KOPT-K1 (cell line): Measurements from ENCODE around the gene KIFC3.
"Not testable (repeated sequence)": the region's sequence is repeated elsewhere in the genome, so short reads cannot be mapped to it uniquely, and the experiment has no call there.

Experiments used
- H3K27ac ChIP-seq: fragments of 200-600 bp; sonication (generic); 2 replicates; pipeline ENCODE4 v1.5.1; 2016; ENCODE audit warnings: antibody characterized with exemption, mild to moderate bottlenecking, low read depth, low read length; ENCODE audit not compliant: poor library complexity, severe bottlenecking
- H3K36me3 ChIP-seq: fragments of 200-600 bp; sonication (generic); 2 replicates; pipeline ENCODE4 v1.5.1; 2017; ENCODE audit warnings: antibody characterized with exemption, mild to moderate bottlenecking, low read length, moderate library complexity; ENCODE audit not compliant: insufficient read depth
- H3K9me3 ChIP-seq: fragments of 200-600 bp; sonication (generic); 2 replicates; pipeline ENCODE4 v1.5.1; 2017; ENCODE audit warnings: antibody characterized with exemption, low read length, mild to moderate bottlenecking; ENCODE audit not compliant: insufficient read depth, poor library complexity, severe bottlenecking

KIFC3 gene

GRCh38 chr16:57720142-57720575 is 82.1 kb downstream of the KIFC3 start:
- H3K36me3 ChIP-seq, result no peaks in the 10 kb centered on the region
- H3K9me3 ChIP-seq, result no peaks in the 10 kb centered on the region
- H3K27ac ChIP-seq, result no peak overlapping the region

- H3K9me3 ChIP-seq, result no peaks in the 10 kb centered on the region
- H3K27ac ChIP-seq, result no peak overlapping the region
- H3K36me3 ChIP-seq, result no peaks in the 10 kb centered on the region
These were observed 88.2 kb downstream of the KIFC3 start for GRCh38 chr16:57714047-57714446.

DNA sequence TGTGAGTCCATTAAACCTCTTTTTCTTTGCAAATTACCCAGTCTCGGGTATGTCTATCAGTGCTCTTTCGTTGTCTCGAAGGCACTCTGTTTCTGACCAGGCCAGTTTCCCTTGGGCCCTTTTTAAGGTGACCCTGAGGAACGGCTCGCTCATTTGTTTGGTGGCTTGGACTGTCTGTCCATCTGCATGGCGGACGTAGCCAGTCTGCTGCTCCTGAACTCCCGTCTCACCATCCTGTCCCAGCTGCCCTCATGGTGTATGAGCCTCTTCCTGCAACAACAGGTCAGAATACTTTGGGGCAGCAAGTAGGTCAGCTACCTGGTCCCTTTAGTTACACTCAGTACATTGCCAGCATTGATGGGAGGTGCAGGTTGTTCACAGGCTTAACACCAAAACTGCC is 88.7 kb downstream of the KIFC3 start:
- Histone ChIP-seq H3K9me3 (no peaks in the 10 kb centered on the region), H3K36me3 (no peaks in the 10 kb centered on the region), H3K27ac (no peak overlapping the region)

DNA sequence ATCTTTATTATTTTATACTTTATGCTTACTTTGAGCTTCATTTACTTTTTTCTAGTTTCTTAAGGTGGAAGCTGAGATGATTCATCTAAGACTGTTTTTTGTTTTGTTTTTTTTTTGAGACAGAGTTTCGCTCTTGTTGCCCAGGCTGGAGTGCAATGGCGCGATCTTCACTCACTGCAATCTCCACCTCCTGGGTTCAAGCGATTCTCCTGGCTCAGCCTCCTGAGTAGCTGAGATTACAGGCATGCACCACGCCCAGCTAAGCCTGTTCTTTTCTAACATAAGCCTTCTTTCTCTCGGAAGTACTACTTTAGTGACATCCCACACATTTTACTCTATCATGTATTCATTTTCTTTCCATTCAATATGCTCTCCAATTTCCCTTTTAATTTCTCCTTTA is 89.7 kb downstream of the KIFC3 start:
- not testable (repeated sequence) for H3K36me3 ChIP-seq, H3K9me3 ChIP-seq, H3K27ac ChIP-seq

DNA sequence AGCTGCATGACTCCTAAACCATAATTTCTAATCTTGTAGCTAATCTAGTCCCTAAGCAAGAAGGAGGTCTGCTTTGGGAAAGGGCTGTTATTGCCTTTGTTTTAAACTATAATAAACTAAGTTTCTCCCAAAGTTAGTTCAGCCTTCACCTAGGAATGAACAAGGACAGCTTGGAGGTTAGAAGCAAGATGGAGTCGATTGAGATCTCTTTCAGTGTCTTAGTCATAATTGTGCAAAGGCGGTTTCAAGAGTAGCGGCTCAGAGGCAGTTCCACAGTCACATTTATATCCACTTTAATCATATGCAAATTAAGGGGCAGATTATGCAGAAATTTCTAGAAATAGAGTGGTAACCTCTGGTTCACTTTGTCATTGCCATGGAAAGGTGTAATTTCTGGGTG is 90.3 kb downstream of the KIFC3 start:
- H3K9me3 ChIP-seq, result no peaks in the 10 kb centered on the region
- H3K27ac ChIP-seq, result no peak overlapping the region
- H3K36me3 ChIP-seq, result no peaks in the 10 kb centered on the region

- Histone ChIP-seq H3K27ac (no peak overlapping the region), H3K9me3 (no peaks in the 10 kb centered on the region), H3K36me3 (no peaks in the 10 kb centered on the region)
These were observed 90.9 kb downstream of the KIFC3 start for GRCh38 chr16:57711346-57711745.

GRCh38 chr16:57709663-57710062 is 92.6 kb downstream of the KIFC3 start:
- Histone ChIP-seq H3K27ac (no peak overlapping the region), H3K36me3 (no peaks in the 10 kb centered on the region)

More at GRCh38 chr16:57709663-57710062, 92.6 kb downstream of the KIFC3 start:
- H3K9me3 ChIP-seq, result no peaks in the 10 kb centered on the region
